H1 (cell line): ENCODE results near the gene DNAJC27. TPM values are rescaled to one million over a fixed set of nuclear protein-coding genes. Genes with fewer than 3 reads are reported as not detected.

Experiments
- ATF3 ChIP-seq: IDR thresholded peaks from 2 replicates; pipeline ENCODE4 v1.6.1; 2011; ENCODE audit warnings: low read depth, mild to moderate bottlenecking, low read length; ENCODE audit not compliant: insufficient read depth
- BACH1 ChIP-seq: IDR thresholded peaks from 2 replicates; pipeline ENCODE4 v1.6.1; 2012; ENCODE audit warnings: low read length, improper control_type of control experiment
- GTF2F1 ChIP-seq: IDR thresholded peaks from 2 replicates; pipeline ENCODE4 v1.6.1; 2012; ENCODE audit warnings: low read depth, low read length, improper control_type of control experiment, borderline replicate concordance
- SRF ChIP-seq: IDR thresholded peaks from 2 replicates; pipeline ENCODE4 v1.6.1; 2011; ENCODE audit warnings: mild to moderate bottlenecking, low read depth, low read length, moderate library complexity
- TEAD4 ChIP-seq: IDR thresholded peaks from 2 replicates; pipeline ENCODE4 v1.6.1; 2012; ENCODE audit warnings: low read depth, low read length, inconsistent platforms, mixed read lengths
- polyA plus RNA-seq, 7 experiments: library from polyadenylated mRNA; depleted of rRNA in 3 of 7; stranded (reverse) in 5 of 7; unstranded in 2 of 7; fragments of >200 nt in 5 of 7; fragments of 200-250 nt in 2 of 7; gene quantifications; 1 replicate in 5 of 7; 2 replicates in 1 of 7; 4 replicates in 1 of 7; pipeline versions ENCODE4 v1.2.1 to v1.2.3, GENCODE V29; 2011 to 2013; ENCODE audit warnings: missing spikeins in 2 of 7, mixed read lengths in 2 of 7
- total RNA-seq: library from RNA; stranded (reverse); fragmentation: NEBNext Ultra II Directional; extraction: Animal tissue kit (Norgen Biotek cat#: 25700); gene quantifications from 2 replicates; pipeline ENCODE4 v1.2.1, GENCODE V29; 2021

DNAJC27 gene
- total and polyA plus RNA-seq, 2 of the 8 experiments (the other 6 are each of a cell fraction or from before 2014, with no cell fraction given), result 1.4 to 4.5 TPM

- TF ChIP-seq GTF2F1, result no peak
- no peak for TF ChIP-seq TEAD4
- TF ChIP-seq BACH1, result no peak
- TF ChIP-seq ATF3, result no peak
- no peak for TF ChIP-seq SRF
These were observed 48.6 kb downstream of the DNAJC27 start (continued) for GRCh38 chr2:24923106-24923505.
